OCI-M2 (cell line): ENCODE results near the gene UBE2D2.

Source experiments
- DNase-seq: peaks from one replicate; lab custom pipeline; 2025; ENCODE audit not compliant: unreplicated experiment; lab: John Stamatoyannopoulos, UW

The UBE2D2 gene

GRCh38 chr5:139675213-139675612, 114.1 kb downstream of the UBE2D2 start:
- DNase-seq = no peak

GRCh38 chr5:139675825-139676224, 114.7 kb downstream of the UBE2D2 start:
- no peak for DNase-seq

- no peak for DNase-seq
Measured at GRCh38 chr5:139676406-139676805, 115.3 kb downstream of the UBE2D2 start.

GRCh38 chr5:139676951-139677735, 116.0 kb downstream of the UBE2D2 start:
- DNase-seq = no peak
